GM21576 (cell line): ENCODE measurements around the gene KLHL29.

Source experiments
- ATAC-seq: cut with Tn5 transposase; IDR thresholded peaks from one replicate; pipeline ENCODE4 v1.9.1; 2021; ENCODE audit warnings: mild to moderate bottlenecking, moderate library complexity; ENCODE audit not compliant: unreplicated experiment

KLHL29 gene

DNA sequence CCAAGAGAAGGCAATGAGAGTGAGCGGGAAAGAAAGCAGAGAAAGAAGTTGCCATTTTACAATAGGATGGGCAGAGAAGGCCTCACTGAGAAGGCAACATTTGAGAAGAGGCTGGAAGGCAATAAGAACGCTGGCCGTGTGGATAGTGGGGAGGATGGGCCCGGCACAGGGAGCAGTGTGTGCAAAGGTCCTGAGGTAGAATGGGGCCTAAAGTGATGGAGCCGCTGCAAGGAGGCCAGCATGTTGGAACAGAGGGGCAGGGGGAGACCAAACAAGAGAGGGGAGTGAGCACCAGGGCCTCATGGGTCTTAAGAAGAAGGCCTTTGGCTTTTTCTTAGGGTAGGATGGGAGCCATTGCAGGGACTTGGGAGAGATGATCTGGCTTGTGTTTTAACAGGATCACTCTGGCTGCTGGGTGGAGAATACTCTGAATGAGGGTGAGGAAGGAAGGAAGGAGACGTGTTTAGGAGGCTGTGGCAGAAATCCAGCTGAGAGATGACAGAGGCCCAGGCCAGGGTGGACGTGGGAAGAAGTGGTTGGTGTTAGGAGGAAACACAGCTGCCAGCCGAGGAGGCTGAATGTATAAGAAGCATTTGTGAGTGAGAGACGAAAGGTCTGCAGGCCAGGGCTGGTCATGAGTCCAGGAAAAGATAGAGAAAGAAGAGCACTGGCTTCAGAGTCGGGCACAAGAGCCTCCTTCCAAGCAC, 159.8 kb downstream of the KLHL29 start:
- no peak for ATAC-seq

GRCh38 chr2:23545396-23545795, 160.4 kb downstream of the KLHL29 start:
- ATAC-seq, result no peak

DNA sequence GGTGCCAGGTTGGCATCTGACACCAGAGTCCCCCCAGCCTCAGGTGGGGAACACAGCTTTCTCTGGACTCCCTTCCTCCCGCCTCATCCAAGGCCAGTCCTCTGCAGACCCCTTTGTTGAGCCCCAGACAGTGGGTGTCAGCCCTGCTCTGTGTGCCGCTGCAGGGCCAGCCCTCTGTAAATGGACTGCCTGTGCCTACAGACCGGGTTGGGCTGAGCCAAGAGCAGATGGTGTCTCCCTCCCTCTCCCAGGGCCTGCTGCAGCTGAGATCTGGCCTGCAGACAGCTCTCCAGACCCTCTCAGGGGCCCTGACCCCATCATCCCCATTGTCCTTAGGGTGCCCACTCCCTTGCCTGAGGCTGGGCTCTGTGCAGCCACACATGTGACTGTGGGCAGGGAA, 160.8 kb downstream of the KLHL29 start:
- ATAC-seq, result no peak

- no peak for ATAC-seq
Measured at GRCh38 chr2:23546913-23547312, 161.9 kb downstream of the KLHL29 start.

GRCh38 chr2:23547725-23548124, 162.7 kb downstream of the KLHL29 start:
- no peak for ATAC-seq

- ATAC-seq, result no peak
Measured at GRCh38 chr2:23548143-23548769, 163.3 kb downstream of the KLHL29 start.

- ATAC-seq, result no peak
Measured at GRCh38 chr2:23549051-23549450, 164.1 kb downstream of the KLHL29 start.

DNA sequence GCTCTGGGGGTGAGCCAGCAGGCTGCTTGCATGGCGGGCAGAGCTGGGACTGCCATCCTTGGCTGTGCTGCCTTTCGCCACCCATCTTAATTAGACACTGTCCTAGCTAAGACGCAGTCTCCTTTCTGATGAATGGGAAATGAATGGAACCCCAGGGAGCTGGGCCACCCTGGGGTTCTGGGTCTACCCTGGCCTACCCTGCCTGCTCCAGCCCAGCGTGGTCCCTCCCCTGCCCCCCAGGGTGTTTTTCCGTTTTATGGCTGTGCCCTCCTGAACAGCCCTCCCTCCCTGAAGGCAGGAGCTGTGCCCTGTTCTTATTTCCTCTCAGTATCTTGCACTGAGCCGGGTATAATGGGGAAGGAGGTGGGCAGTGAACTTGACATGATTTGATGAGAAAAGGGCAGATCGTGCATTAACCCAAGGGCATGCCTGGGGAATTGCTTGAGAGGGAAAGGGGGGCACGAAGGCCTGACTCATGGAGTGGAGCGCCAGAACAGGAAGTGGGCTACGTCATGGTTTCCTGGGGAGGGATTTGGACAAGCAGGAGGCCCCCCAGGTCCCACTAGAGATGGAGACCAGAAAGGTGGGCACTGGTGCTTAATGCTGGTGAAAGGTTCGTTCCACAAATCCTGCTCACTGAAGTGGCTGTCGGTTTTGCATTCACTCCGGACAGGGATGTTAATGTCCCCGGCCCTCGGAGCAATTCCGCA, 165.0 kb downstream of the KLHL29 start:
- no peak for ATAC-seq

DNA sequence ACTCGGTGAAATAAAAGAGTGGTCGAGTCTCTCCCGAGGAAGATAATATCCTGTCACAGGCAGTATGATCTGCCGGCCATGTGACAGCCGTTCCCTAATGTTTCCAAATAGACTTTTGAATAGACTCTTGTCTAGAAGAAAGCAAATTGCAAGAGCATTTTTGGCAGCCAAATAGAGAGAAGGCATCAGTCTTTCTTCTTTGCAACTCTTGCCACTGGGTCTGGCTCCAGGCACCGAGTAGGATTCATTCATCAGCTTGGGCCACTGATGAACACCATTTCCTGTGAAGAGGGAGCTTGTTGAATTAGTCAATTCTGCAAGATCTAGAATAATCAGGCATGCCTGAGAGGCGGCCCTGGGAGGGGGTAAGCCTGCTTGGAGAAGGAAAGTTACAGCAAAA, 165.6 kb downstream of the KLHL29 start:
- no peak for ATAC-seq

DNA sequence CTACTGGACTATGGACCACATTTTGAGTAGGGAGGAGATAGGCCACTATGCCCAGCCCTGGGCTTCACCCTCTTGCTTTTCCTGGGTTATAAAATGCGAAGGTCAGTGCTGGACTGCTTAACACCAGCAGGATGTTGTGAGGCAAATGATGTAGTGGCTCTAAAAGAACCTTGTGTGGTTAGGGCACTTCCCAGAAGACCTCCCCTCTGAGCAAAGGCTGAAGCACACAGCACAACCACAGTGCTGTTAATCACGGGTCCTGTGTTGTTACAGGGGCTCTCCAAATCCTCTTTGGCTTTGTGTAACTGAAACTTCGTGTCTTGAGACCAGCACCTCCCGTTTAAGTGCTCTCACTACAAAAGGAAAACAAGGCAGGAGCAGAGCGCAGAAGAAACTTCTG, 166.9 kb downstream of the KLHL29 start:
- ATAC-seq, result no peak

GRCh38 chr2:23553561-23553960, 168.6 kb downstream of the KLHL29 start:
- ATAC-seq, result no peak

DNA sequence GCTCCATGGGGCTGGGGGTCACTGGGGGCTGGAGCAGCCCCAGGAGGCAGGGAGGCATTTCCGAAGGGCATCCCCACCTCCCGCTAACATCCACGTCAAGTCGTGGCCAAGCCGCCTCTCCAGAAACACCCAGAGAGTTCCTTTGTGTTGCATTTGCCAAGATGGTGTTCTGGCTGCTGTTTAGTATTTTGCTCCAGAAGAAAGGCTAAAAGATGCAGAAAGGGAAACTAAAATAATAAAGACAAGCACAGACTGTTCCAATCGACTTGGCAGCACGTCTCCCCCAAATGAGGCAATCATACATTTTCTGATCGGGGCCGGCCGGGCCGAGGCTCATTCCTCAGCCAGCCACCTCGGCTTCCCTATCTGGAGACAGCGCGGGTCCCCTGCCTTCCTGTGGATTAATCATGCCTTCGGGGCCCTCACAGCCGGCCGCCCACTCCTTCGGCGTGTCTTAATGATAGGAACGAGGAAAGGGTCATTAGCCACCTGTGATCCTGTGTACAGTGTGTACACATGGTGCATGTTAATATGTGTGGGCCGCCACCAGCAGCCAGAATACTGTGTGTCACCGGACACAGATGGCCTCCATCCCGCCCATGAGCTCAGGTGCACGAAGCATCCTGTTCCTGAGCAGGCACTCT, 169.2 kb downstream of the KLHL29 start:
- no peak for ATAC-seq

GRCh38 chr2:23555944-23556343, 171.0 kb downstream of the KLHL29 start:
- no peak for ATAC-seq

- ATAC-seq, result no peak
Measured at GRCh38 chr2:23556929-23557328, 171.9 kb downstream of the KLHL29 start.

GRCh38 chr2:23557455-23557854, 172.5 kb downstream of the KLHL29 start:
- no peak for ATAC-seq

DNA sequence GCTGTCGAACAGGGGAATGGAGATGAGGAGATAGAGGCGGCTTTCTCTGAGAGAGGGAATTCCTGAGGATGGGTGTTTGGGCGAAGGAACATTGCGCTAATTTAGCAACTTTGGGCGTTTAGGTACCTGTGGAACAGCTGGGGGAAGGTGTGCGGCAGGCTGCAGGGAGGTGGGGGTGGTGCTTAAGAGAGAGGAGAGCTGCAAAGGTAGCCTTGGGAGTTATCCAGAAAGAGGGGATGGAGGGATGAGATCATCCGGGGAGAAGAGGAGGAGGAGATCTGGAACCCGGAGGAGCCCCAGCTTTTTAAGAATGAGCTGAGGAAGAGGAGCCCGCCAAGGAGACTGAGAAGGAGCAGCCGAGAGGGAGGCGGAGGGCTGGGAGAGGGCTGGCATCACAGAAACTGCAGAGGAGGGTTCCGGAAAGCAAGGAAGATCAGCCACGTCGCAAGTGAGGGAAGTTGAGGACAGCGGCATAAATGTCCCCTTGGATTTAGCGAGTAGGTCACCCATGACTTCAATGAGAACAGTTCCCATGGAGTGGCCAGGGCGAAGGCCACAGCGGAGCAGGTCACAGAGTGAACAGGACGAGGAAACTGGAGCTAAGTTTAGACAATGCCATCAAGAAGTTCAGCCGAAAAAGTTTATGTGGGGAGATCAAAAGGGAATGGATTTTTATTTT, 174.7 kb downstream of the KLHL29 start:
- ATAC-seq, result no peak

GRCh38 chr2:23561088-23561487, 176.1 kb downstream of the KLHL29 start:
- ATAC-seq, result no peak

DNA sequence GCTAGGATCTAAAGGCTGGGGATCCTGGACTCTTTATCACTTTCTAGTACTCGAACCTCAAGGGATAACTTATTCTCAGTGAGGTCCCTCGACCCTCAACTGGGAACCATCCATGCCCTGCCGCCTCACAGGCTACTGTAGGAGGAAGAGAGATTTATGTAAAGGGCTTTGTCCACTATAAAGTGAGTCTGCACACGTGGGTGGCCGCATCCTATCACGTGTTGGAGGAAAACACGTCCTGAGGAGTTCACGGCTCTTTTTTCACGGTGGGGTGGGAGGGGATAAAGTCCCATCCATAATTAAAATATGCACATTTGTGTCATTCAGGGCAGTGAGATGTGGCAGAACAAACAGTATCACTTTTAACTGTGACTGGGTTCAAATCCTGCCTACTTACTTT, 176.6 kb downstream of the KLHL29 start:
- ATAC-seq, result no peak

- ATAC-seq, result no peak
Measured at GRCh38 chr2:23562143-23562542, 177.2 kb downstream of the KLHL29 start.

DNA sequence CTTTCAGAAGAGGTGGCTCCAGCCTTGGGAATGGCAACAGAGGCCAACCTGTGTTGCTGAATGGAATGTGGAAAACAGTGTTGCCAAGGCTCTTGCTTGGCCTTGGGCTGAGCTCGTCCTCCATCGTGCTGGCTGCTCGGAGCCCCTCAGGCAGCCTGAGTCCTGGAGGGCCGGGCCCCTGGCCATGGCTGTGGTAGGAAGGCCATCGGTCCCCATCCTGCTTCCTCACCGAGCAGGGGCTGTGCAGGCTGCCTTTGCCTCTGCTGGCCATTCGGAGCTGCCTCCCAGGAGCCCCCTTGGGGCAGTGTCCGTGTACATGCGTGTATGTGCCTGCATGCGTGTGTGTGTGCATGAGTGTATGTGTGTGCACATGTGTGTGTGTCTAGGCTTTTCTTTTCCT, 178.2 kb downstream of the KLHL29 start:
- ATAC-seq, result no peak
